Measurements from ENCODE around the gene PRR12.

The PRR12 gene

DNA sequence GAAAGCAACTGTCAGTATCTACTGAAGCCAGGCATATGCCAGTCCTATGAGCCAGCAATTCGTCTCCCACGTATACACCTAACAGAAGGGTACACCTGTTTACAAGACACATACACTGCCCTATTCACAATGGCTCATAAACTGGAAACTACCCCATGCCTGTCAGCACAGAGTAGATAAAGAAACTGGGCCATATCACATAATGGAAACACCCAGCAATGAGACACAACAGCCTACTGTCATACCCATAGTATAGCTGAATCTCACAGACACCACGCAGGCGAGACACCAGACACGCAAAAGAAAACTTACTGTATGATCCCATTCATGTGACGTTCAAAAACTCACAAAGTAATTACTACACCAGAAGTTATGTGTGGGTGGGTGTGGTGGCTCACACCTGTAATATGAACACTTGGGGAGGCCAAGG lies 26.4 kb upstream of the PRR12 start:
- DNase-seq, result no peak

- DNase-seq, result no peak
Observed at GRCh38 chr19:49565261-49565660, 25.7 kb upstream of the PRR12 start.

DNA sequence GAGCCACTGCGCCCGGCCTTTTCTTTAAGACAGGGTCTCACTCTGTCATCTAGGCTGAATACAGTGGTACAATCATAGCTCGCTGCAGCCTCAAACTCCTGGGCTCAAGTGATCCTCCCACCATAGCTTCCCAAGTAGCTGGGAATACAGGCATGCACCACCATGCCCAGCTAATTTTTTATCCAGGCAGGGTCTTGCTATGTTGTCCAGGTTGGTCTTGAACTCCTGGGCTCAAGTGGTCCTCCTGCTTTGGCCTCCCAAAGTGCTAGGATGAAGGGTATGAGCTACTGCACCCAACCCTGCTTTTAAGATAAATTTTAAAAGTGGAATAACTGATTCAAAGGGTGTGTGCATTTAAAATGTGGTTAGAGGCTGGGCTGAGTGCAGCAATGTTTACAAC lies 24.7 kb upstream of the PRR12 start:
- no peak for DNase-seq

- DNase-seq, result no peak
Observed at GRCh38 chr19:49567861-49568441, 23.0 kb upstream of the PRR12 start.

DNA sequence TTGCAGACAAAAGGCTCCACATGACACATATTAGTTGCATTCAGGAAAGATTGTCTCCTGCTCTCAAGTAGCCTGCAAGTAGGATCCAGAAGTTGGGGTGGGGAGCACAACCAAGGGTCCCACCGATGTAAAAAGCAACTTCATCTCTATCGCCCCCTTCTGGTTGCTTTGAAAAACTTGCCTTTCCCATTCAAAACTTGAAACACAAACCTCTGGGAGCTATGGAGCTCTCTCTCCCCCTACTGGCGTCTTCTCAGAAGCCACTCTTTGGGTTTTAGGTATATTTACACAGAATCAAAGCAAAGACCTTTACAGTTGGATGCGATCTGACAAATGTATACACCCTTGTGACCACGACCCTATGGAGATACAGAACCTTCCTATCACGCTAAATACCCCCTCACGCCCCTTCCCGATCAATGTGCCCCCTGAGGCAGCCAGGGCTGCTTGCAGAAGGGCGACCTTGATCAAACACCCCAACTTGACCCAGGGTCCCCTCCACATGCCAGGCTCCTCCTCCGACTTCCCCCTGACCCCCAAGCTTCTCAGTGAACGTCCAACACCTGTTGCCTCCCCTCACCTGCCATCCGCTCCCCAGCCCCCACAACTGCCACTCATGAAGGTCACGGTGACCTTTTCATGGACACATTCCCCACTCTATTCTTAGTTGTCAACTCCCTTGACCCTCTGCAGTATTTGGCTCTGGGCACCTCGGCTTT lies 20.7 kb upstream of the PRR12 start:
- DNase-seq, result peak; percentile 88 to 89

- DNase-seq, result peak in 1 of 2 experiments; percentile 76
Observed at GRCh38 chr19:49570997-49571676, 19.8 kb upstream of the PRR12 start.

DNA sequence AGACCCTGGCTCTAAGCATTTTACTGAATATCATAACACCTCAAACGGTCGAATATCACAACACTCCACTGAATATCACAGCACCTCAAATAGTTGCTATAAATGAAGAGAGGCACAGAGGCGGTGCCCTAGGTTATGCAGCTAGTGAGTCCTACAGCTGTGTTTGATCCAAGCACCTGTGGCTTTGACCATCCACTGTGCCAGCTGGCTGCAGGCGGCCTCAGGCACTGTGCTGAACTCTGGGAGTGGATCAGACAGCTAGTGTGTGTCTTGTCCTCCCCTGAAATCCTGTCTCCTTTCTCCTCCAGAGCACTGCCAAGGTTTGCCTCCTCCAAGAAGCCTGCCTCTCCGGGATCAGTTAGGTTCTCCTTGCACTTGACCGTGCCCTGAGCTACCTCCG lies 18.0 kb upstream of the PRR12 start:
- no peak for DNase-seq

- DNase-seq, result no peak
Observed at GRCh38 chr19:49573425-49573824, 17.6 kb upstream of the PRR12 start.

DNA sequence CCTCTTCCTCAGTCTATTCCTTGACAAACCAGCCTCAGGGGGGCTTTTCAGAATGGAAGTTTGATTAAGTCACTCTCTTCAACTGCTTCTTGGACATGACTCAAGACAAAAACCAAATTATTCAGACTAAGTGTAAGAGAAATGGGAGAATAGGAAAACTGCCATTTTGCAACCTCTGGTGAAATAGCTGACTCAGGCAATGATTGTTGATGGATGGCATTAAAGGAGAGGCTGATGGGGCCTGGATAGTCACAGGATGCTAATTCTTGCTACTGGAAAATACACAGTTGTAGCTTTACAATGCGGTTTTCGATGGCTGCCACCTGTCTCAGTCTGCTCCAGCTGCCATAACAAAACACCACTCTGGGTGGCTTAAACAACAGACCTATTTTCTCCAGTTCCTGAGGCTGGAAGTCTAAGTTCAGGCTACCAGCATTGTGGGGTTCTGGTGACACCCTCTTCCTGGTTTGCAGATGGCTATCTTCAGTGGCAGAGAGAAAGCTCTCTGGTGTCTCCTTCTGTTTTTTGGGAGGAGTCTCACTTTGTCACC lies 16.7 kb upstream of the PRR12 start:
- DNase-seq, result no peak

GRCh38 chr19:49579193-49579592 lies 11.8 kb upstream of the PRR12 start:
- DNase-seq, result no peak

- DNase-seq, result no peak
Observed at GRCh38 chr19:49579947-49580263, 11.1 kb upstream of the PRR12 start.

DNA sequence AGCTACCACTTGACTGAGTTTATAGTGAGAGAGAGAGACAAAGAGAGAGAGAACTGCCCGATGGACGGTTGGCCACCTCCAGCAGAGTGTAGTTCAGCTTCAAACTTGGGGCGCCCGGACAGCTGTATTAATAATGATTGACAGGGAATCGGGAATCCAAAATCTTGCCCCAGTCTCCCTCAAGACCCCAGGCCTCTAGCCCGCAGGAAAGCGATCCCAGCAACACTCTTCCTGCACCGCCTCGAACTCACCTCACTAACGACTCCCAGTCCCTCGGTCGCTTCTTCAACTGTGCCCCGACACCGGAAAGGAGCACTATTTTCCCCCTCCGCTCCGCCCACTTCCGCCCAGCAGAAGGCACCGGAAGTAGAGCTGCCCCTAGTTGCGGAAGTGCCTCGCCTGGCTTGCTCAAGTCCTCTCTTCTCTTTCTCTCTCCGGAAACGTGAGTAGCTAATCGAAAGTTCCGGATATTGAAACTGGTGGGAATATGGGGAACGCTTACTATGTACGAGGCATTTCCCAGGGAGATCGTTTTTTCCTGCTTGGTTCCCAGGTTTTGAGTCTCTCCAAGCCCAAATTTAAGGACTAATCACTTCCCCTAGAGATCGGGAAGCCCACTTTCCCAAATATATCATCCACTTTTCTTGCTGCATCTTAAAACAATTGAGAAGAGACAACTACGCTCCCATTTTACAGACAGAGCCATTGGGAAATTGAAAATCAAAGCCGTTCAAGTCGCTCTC lies 10.5 kb upstream of the PRR12 start, which contains the start of gene NOSIP:
NOSIP (minus strand) TSS at position 293 of the 743 bp plus-strand sequence. CDS start 19,865 bp downstream, outside the sequence.
- peak; percentile 94 to 98 for DNase-seq

DNA sequence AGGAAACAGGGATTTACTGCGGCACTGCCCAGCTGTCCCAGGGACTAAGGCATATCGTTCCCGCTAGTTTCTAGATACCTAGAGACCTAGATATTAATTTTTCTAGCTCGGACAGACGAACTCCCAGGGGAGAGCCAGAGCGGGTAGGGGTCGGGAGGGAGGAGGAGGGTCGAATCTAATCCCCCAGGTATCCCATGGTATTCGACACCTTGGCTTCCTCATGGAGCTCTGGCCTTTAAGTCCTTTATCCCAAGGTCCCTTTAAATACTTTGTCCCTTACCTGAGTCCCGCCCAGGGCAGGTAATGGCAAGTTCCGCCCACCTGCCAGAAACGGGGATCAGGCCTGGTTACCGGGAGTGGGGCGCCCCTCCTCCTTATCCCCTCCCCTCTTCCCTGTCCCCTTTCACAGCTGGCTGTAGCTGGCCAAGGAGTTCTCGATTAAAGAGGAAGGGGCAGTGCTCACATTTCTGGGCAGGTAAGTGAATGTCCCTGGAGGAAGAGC lies 9.9 kb upstream of the PRR12 start, which contains the start of gene PRRG2:
PRRG2 (plus strand) TSS at position 310 of the 502 bp plus-strand sequence. CDS start 1,904 bp downstream, outside the sequence.
- DNase-seq, result no peak

DNA sequence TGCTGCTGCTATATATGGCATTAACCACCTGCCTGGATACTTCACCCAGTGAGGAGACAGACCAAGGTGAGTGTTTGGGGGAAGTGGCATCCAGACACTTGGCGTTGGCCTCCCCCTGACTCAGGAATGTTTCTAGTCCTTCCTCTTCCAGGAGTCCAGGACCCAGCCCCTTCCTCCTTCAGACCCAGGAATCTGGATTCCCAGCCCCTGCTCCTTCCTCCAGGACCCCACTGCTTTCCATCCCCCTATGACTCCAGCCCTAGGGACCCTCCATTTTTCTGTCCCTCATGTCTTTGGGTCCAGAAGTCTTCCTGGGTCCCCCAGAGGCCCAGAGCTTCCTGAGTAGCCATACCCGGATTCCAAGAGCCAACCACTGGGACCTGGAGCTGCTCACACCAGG lies 7.7 kb upstream of the PRR12 start:
- DNase-seq, result no peak

GRCh38 chr19:49585023-49585422 lies 6.0 kb upstream of the PRR12 start:
- DNase-seq, result peak; percentile 20 to 70

DNA sequence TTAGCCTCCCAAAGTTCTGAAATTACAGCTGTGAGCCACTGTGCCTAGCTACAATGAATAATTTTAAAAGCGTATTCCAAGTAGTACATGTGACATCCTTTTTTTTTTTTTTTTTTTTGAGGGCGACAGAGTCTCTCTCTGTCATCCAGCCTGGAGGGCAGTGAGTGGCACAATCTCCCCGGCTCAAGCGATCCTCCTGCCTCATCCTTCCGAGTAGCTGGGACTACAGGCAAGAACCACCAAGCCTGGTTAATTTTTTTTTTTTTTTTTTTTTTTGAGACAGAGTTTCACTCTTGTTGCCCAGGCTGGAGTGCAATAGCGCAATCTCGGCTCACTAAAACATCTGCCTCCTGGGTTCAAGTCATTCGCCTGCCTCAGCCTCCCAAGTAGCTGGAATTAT lies 3.8 kb upstream of the PRR12 start:
- no peak for DNase-seq

- DNase-seq, result no peak
Observed at GRCh38 chr19:49588365-49589122, 2.4 kb upstream of the PRR12 start.

GRCh38 chr19:49589502-49589905 lies 1.5 kb upstream of the PRR12 start:
- peak in 1 of 2 experiments; percentile 59 for DNase-seq

DNA sequence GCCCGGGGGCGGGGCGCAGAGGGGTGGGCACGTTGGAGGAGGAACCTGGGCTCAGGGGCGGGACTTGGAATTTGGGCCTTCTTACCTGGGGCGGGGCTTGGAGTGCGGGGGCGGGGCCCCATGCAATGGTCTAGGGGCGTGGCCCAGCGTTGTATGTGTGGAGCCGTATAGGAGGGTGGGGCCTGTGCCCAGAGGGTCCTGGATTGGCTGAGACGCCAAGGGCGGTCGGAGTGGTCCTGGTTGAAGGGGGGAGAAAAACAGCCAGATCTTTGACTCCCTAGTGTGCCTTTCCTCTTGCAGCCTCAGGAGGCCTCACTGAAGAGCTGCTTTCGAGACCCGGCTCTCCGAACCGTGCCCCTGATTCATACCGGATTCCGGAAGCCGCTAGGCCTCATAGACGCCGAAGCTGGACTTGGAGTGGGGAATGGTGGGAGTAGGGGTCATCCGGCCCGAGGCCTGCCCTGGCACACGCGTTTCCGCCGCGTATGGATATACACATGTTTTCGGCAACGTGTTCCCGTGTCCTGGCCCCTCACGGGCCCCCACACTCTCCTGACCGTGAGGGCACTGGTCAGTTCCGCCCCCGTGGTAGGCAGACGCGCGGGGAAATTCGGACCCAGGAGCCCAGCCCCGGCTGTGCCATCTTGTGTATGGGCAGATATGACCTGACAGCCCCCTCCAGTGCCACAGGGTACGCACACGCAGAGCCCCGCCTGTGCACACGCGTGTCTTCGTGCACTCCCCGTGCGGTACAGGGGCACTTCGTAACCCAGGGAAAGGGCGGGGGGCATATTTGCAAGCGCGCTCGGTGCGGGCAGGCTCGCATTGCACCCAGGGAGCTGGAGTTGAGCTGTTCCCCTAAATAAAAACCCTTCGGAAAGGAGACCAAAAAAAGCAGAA lies 661 bp upstream of the PRR12 start:
- DNase-seq, result peak; percentile 98 to 99

DNA sequence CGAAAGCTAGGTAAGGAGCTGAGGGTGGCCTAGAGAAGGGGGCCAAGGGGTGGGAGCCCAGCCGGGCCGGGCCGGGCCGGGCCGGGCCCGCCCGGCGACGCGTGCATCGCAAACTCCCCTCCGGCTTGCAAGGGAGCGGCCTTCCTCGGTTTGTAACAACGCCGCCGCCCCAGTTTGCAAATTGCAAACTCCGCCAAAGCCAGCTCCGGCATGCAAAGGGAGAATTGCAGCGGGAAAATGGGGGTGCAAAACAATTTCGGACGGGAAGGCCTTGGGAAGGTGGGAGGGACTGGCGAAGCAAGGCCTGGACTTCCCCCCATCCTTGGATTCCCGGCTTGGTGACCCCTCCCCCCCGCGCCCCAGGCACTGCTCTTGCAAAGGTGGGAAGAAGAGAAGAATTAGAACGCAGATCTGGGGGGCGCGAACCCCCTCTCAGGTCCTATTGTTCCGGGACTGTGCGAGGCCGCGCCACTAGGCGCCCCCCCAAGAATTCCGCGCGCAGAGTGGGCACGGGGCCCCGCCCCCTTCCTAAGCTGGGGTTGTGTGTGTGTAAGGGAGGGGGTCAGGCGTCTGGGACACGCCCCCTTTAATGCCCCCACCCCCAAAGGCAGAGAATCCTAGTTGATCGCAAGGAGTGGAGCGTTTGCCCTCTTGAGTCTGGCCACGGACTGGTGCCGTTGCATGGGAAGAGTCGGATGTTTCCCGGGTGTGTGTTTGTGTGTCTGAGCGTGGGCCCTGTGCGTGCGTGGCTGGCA lies 926 bp downstream of the PRR12 start:
- peak in 1 of 2 experiments; percentile 58 for DNase-seq

Measured in NCI-H524 (cell line).